ENCODE measurements around the gene PRDM15.
A peak's percentile ranks its signal among the peaks of the same experiment; 100 is the strongest.

Gene PRDM15

GRCh38 chr21:41886328-41886727 lies 7.2 kb upstream of the PRDM15 start:
- DNase-seq (ENCODE audit: low spot score), result no peak

- DNase-seq (ENCODE audit: low spot score), result no peak
These were observed 6.3 kb upstream of the PRDM15 start for GRCh38 chr21:41885341-41886024.

GRCh38 chr21:41884501-41885030 lies 5.4 kb upstream of the PRDM15 start:
- no peak for DNase-seq (ENCODE audit: low spot score)

- no peak for DNase-seq (ENCODE audit: low spot score)
These were observed 4.4 kb upstream of the PRDM15 start for GRCh38 chr21:41883582-41883981.

- DNase-seq (ENCODE audit: low spot score), result no peak
These were observed 1.9 kb upstream of the PRDM15 start for GRCh38 chr21:41881051-41881450.

- no peak for DNase-seq (ENCODE audit: low spot score)
These were observed 1.0 kb upstream of the PRDM15 start for GRCh38 chr21:41880153-41880552.

- peak; percentile 94 for DNase-seq (ENCODE audit: low spot score)
These were observed 334 bp downstream of the PRDM15 start for GRCh38 chr21:41878831-41879189.

- peak; percentile 75 for DNase-seq (ENCODE audit: low spot score)
These were observed 978 bp downstream of the PRDM15 start for GRCh38 chr21:41877901-41878830.

- no peak for DNase-seq (ENCODE audit: low spot score)
These were observed 2.1 kb downstream of the PRDM15 start for GRCh38 chr21:41876928-41877652.

- no peak for DNase-seq (ENCODE audit: low spot score)
These were observed 2.7 kb downstream of the PRDM15 start for GRCh38 chr21:41876396-41876795.

- no peak for DNase-seq (ENCODE audit: low spot score)
These were observed 4.1 kb downstream of the PRDM15 start for GRCh38 chr21:41875086-41875485.

GRCh38 chr21:41874611-41875010 lies 4.5 kb downstream of the PRDM15 start:
- no peak for DNase-seq (ENCODE audit: low spot score)

- no peak for DNase-seq (ENCODE audit: low spot score)
These were observed 5.7 kb downstream of the PRDM15 start for GRCh38 chr21:41873426-41873825.

GRCh38 chr21:41873005-41873404 lies 6.1 kb downstream of the PRDM15 start:
- DNase-seq (ENCODE audit: low spot score), result no peak

GRCh38 chr21:41871293-41872030 lies 7.7 kb downstream of the PRDM15 start:
- no peak for DNase-seq (ENCODE audit: low spot score)

- DNase-seq (ENCODE audit: low spot score), result no peak
These were observed 9.4 kb downstream of the PRDM15 start for GRCh38 chr21:41869771-41870170.

GRCh38 chr21:41868062-41868710 lies 11.0 kb downstream of the PRDM15 start:
- DNase-seq (ENCODE audit: low spot score), result peak; percentile 60

- DNase-seq (ENCODE audit: low spot score), result no peak
These were observed 11.8 kb downstream of the PRDM15 start for GRCh38 chr21:41867313-41867712.

GRCh38 chr21:41866274-41866809 lies 12.8 kb downstream of the PRDM15 start:
- no peak for DNase-seq (ENCODE audit: low spot score)

- no peak for DNase-seq (ENCODE audit: low spot score)
These were observed 14.0 kb downstream of the PRDM15 start for GRCh38 chr21:41865002-41865777.

Measured in GM03348 (cell line).